Testis (tissue), 2 donors: ENCODE results near the gene BLOC1S6.
"Not testable (repeated sequence)": the region's sequence is repeated elsewhere in the genome, so short reads cannot be mapped to it uniquely, and the experiment has no call there.

Experiments used
- CTCF ChIP-seq, 3 experiments: fragments of 450-650 bp in 2 of 3; fragments of 200-600 bp in 1 of 3; sonication (generic) in 1 of 3; IDR thresholded peaks; one replicate each; pipeline ENCODE4 v1.5.1; 2016 to 2019; ENCODE audit warnings: antibody characterized with exemption in 3 of 3, mild to moderate bottlenecking in 2 of 3, moderate library complexity in 1 of 3
- POLR2A ChIP-seq: fragments of 450-650 bp; IDR thresholded peaks from one replicate; pipeline ENCODE4 v1.6.1; 2017; ENCODE audit warnings: antibody characterized with exemption, mild to moderate bottlenecking, moderate library complexity

DNA sequence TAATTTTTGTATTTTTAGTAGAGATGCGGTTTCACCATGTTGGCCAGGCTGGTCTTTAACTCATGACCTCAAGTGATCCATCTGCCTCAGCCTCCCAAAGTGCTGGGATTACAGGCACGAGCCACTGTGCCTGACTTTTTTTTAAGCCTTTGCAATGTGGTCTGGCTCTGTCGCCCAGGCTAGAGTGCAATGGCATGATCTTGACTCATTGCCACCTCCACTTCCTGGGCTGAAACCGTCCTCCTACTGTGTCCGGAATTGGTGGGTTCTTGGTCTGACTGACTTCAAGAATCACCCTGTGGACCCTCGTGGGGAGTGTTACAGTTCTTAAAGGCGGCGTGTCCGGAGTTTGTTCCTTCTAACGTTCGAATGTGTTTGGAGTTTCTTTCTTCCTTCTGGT, 62.8 kb downstream of the BLOC1S6 start:
- TF ChIP-seq CTCF (IDR thresholded peaks at IDR 0.05); POLR2A: not testable (repeated sequence)
